GM18951 (cell line): ENCODE results near the gene CDH26.

Experiments used
- POLR2A ChIP-seq: IDR thresholded peaks from 4 replicates; pipeline ENCODE4 v1.6.1; 2011; ENCODE audit warnings: mild to moderate bottlenecking; ENCODE audit not compliant: insufficient read length, insufficient read depth; ENCODE audit errors: extremely low read depth
- in situ Hi-C: fragments of 300-500 bp; cut with MboI; formaldehyde crosslinking; loops from one replicate; pipeline ENCODE4 v1.12.0; 2022; ENCODE audit warnings: low sequenced_read_pairs, mixed read lengths, inconsistent platforms; ENCODE audit not compliant: unreplicated experiment

The CDH26 gene

GRCh38 chr20:60016406-60016805 is 58.2 kb downstream of the CDH26 start:
- TF ChIP-seq POLR2A, result no peak
- in situ Hi-C loops, result no loop called here

GRCh38 chr20:60020251-60020650 is 62.0 kb downstream of the CDH26 start:
- in situ Hi-C loops, result no loop called here
- no peak for TF ChIP-seq POLR2A

GRCh38 chr20:60021104-60021503 is 62.9 kb downstream of the CDH26 start:
- TF ChIP-seq POLR2A, result no peak
- in situ Hi-C loops, result no loop called here

GRCh38 chr20:60022849-60023248 is 64.6 kb downstream of the CDH26 start:
- in situ Hi-C loops, result no loop called here
- no peak for TF ChIP-seq POLR2A

GRCh38 chr20:60024245-60024644 is 66.0 kb downstream of the CDH26 start:
- TF ChIP-seq POLR2A, result no peak
- in situ Hi-C loops, result no loop called here

- in situ Hi-C loops, result no loop called here
Observed at GRCh38 chr20:60024801-60025200, 66.6 kb downstream of the CDH26 start.

GRCh38 chr20:60026010-60026409 is 67.8 kb downstream of the CDH26 start:
- in situ Hi-C loops, result no loop called here
- no peak for TF ChIP-seq POLR2A

More at GRCh38 chr20:60024801-60025200, 66.6 kb downstream of the CDH26 start:
- no peak for TF ChIP-seq POLR2A

GRCh38 chr20:60030471-60030870 is 72.2 kb downstream of the CDH26 start:
- TF ChIP-seq POLR2A, result no peak
- in situ Hi-C loops, result no loop called here

GRCh38 chr20:60031107-60031506 is 72.9 kb downstream of the CDH26 start:
- in situ Hi-C loops, result no loop called here
- no peak for TF ChIP-seq POLR2A

GRCh38 chr20:60034231-60035110 is 76.2 kb downstream of the CDH26 start:
- in situ Hi-C loops, result no loop called here
- no peak for TF ChIP-seq POLR2A

GRCh38 chr20:60035486-60035885 is 77.3 kb downstream of the CDH26 start:
- TF ChIP-seq POLR2A, result no peak
- in situ Hi-C loops, result no loop called here

- in situ Hi-C loops, result no loop called here
- no peak for TF ChIP-seq POLR2A
Observed at GRCh38 chr20:60036346-60036745, 78.1 kb downstream of the CDH26 start.

- in situ Hi-C loops, result no loop called here
- TF ChIP-seq POLR2A, result no peak
Observed at GRCh38 chr20:60036746-60037499, 78.7 kb downstream of the CDH26 start.
